CD1c-positive myeloid dendritic cell (primary cell): ENCODE results near the gene GOSR2.
A peak's percentile ranks its signal among the peaks of the same experiment; 100 is the strongest.
"Not testable (repeated sequence)": the region's sequence is repeated elsewhere in the genome, so short reads cannot be mapped to it uniquely, and the experiment has no call there.

Experiments used
- DNase-seq: peaks from one replicate; pipeline ENCODE4 v3.0.0-alpha.2; 2016; ENCODE audit errors: extremely low spot score

Gene GOSR2

GRCh38 chr17:46964315-46965265, 41.6 kb downstream of the GOSR2 start:
- DNase-seq: no peak

GRCh38 chr17:46968224-46968834, 45.4 kb downstream of the GOSR2 start:
- DNase-seq: no peak

- DNase-seq: no peak
Observed at GRCh38 chr17:46968896-46969295, 45.9 kb downstream of the GOSR2 start.

GRCh38 chr17:46971647-46972300, 48.8 kb downstream of the GOSR2 start:
- no peak for DNase-seq

- DNase-seq: no peak
Observed at GRCh38 chr17:46972346-46972745, 49.4 kb downstream of the GOSR2 start.

GRCh38 chr17:46974086-46974485, 51.1 kb downstream of the GOSR2 start:
- no peak for DNase-seq

GRCh38 chr17:46975287-46975686, 52.3 kb downstream of the GOSR2 start:
- DNase-seq: no peak

GRCh38 chr17:46976626-46977270, 53.8 kb downstream of the GOSR2 start:
- no peak for DNase-seq

- DNase-seq: no peak
Observed at GRCh38 chr17:46977348-46977747, 54.4 kb downstream of the GOSR2 start.

- no peak for DNase-seq
Observed at GRCh38 chr17:46977750-46978488, 55.0 kb downstream of the GOSR2 start.

GRCh38 chr17:46978489-46979146, 55.7 kb downstream of the GOSR2 start:
- no peak for DNase-seq

- DNase-seq: peak; percentile 7
Observed at GRCh38 chr17:46979147-46979863, 56.3 kb downstream of the GOSR2 start, which contains the start of gene RPRML. RPRML (minus strand) TSS chr17:46979253; CDS start chr17:46979007, 246 bp downstream.

- no peak for DNase-seq
Observed at GRCh38 chr17:46982577-46982976, 59.6 kb downstream of the GOSR2 start.

- DNase-seq: no peak
Observed at GRCh38 chr17:46983782-46984181, 60.8 kb downstream of the GOSR2 start.

GRCh38 chr17:46984341-46984740, 61.4 kb downstream of the GOSR2 start:
- no peak for DNase-seq

GRCh38 chr17:46984892-46985291, 61.9 kb downstream of the GOSR2 start:
- no peak for DNase-seq

GRCh38 chr17:46986366-46986765, 63.4 kb downstream of the GOSR2 start:
- no peak for DNase-seq

- DNase-seq: not testable (repeated sequence)
Observed at GRCh38 chr17:46987927-46988326, 65.0 kb downstream of the GOSR2 start.

- DNase-seq: no peak
Observed at GRCh38 chr17:46989637-46990431, 66.9 kb downstream of the GOSR2 start.
